Activated CD4-positive, alpha-beta T cell treated with anti-CD3 and anti-CD28 coated beads, Interleukin-2, amount 10 ng/mL, durations not matched to agents 7 days and 5 days (primary cell): ENCODE data around the gene TOPBP1. TPM values are rescaled to one million over a fixed set of nuclear protein-coding genes. Genes with fewer than 3 reads are reported as not detected.
"Not testable (repeated sequence)": the region's sequence is repeated elsewhere in the genome, so short reads cannot be mapped to it uniquely, and the experiment has no call there.

Experiments used
- CTCF ChIA-PET: fragments of 350-600 bp; sonication (Branson Sonifier 250); formaldehyde crosslinking; loops from one replicate; lab custom pipeline; 2021; ENCODE audit warnings: antibody characterized with exemption; lab: Charles Lee
- POLR2A ChIA-PET: fragments of 350-600 bp; sonication (Branson Sonifier 250); formaldehyde crosslinking; loops from one replicate; lab custom pipeline; 2021; ENCODE audit warnings: antibody characterized with exemption; lab: Charles Lee
- DNase-seq: peaks from one replicate; pipeline ENCODE4 v3.0.0-alpha.2; 2020
- H3K27ac Mint-ChIP-seq: one replicate; pipeline ENCODE4 v1.8.0; 2021; ENCODE audit warnings: mild to moderate bottlenecking, moderate library complexity, mixed read lengths
- H3K27me3 Mint-ChIP-seq: one replicate; pipeline ENCODE4 v1.8.0; 2021; ENCODE audit warnings: mixed read lengths
- H3K36me3 Mint-ChIP-seq: one replicate; pipeline ENCODE4 v1.8.0; 2021; ENCODE audit warnings: low read depth, mixed read lengths
- H3K4me1 Mint-ChIP-seq: one replicate; pipeline ENCODE4 v1.8.0; 2021; ENCODE audit warnings: mixed read lengths
- H3K4me3 Mint-ChIP-seq: one replicate; pipeline ENCODE4 v1.8.0; 2021; ENCODE audit warnings: mild to moderate bottlenecking, moderate library complexity, mixed read lengths
- H3K9me3 Mint-ChIP-seq: one replicate; pipeline ENCODE4 v1.8.0; 2021; ENCODE audit warnings: mixed read lengths
- total RNA-seq, 2 experiments: library from RNA; stranded (reverse); gene quantifications; one replicate each; pipeline ENCODE4 v1.2.3, GENCODE V29; 2021

Gene TOPBP1
- total RNA-seq, 2 experiments from 2014 or later: 82.1 to 95.1 TPM

GRCh38 chr3:133693821-133694220, 32.1 kb upstream of the TOPBP1 start:
- Mint-ChIP-seq H3K27me3 (no peaks in the 10 kb centered on the region), H3K4me3 (no peak overlapping the region), H3K4me1 (no peaks in the 10 kb centered on the region), H3K9me3 (no peaks in the 10 kb centered on the region), H3K27ac (no peak overlapping the region), H3K36me3 (no peaks in the 10 kb centered on the region)
- DNase-seq: no peak
- ChIA-PET CTCF (no interaction called here), POLR2A (no interaction called here)

GRCh38 chr3:133692759-133693158, 31.0 kb upstream of the TOPBP1 start:
- H3K27me3 Mint-ChIP-seq: no peaks in the 10 kb centered on the region
- no peaks in the 10 kb centered on the region for H3K9me3 Mint-ChIP-seq
- no peak overlapping the region for H3K4me3 Mint-ChIP-seq
- ChIA-PET CTCF (no interaction called here), POLR2A (no interaction called here)
- no peak overlapping the region for H3K27ac Mint-ChIP-seq
- DNase-seq: no peak
- H3K36me3 Mint-ChIP-seq: no peaks in the 10 kb centered on the region
- H3K4me1 Mint-ChIP-seq: no peaks in the 10 kb centered on the region

GRCh38 chr3:133691273-133692107, 29.7 kb upstream of the TOPBP1 start:
- POLR2A ChIA-PET: no interaction called here
- CTCF ChIA-PET: no interaction called here
- Mint-ChIP-seq H3K4me1 (no peaks in the 10 kb centered on the region), H3K4me3 (no peak overlapping the region), H3K36me3 (no peaks in the 10 kb centered on the region), H3K9me3 (no peaks in the 10 kb centered on the region), H3K27ac (no peak overlapping the region), H3K27me3 (peaks cover 6% of the 10 kb centered on the region)
- DNase-seq: no peak

- POLR2A ChIA-PET, H3K4me1 Mint-ChIP-seq, H3K9me3 Mint-ChIP-seq, CTCF ChIA-PET, DNase-seq, H3K27ac Mint-ChIP-seq, H3K4me3 Mint-ChIP-seq, H3K36me3 Mint-ChIP-seq: not testable (repeated sequence)
- H3K27me3 Mint-ChIP-seq: peaks cover 53% of the 10 kb centered on the region
These were observed 16.3 kb upstream of the TOPBP1 start for GRCh38 chr3:133677993-133678392.

GRCh38 chr3:133676336-133677118, 14.8 kb upstream of the TOPBP1 start:
- no peak overlapping the region for H3K27ac Mint-ChIP-seq
- no peak for DNase-seq
- peaks cover 2% of the 10 kb centered on the region for H3K4me1 Mint-ChIP-seq
- no peaks in the 10 kb centered on the region for H3K9me3 Mint-ChIP-seq
- peaks cover 64% of the 10 kb centered on the region for H3K27me3 Mint-ChIP-seq
- no peak overlapping the region for H3K4me3 Mint-ChIP-seq
- no peaks in the 10 kb centered on the region for H3K36me3 Mint-ChIP-seq
- ChIA-PET POLR2A (no interaction called here), CTCF (no interaction called here)

- POLR2A ChIA-PET: no interaction called here
- CTCF ChIA-PET: interaction anchor here (0.6 kb wide), 1 partner anchor 1143 kb away, joined by 3 read pairs; no protein-coding TSS in a partner anchor
- H3K27me3 Mint-ChIP-seq: peaks cover 65% of the 10 kb centered on the region
These were observed 14.0 kb upstream of the TOPBP1 start for GRCh38 chr3:133675631-133676335.

GRCh38 chr3:133674290-133674919, 12.7 kb upstream of the TOPBP1 start:
- Mint-ChIP-seq H3K9me3 (no peaks in the 10 kb centered on the region), H3K4me3 (no peak overlapping the region), H3K27me3 (peaks cover 68% of the 10 kb centered on the region), H3K36me3 (no peaks in the 10 kb centered on the region), H3K27ac (no peak overlapping the region), H3K4me1 (peaks cover 2% of the 10 kb centered on the region)
- ChIA-PET CTCF (no interaction called here), POLR2A (no interaction called here)
- no peak for DNase-seq

More at GRCh38 chr3:133675631-133676335, 14.0 kb upstream of the TOPBP1 start:
- no peak for DNase-seq
- H3K4me3 Mint-ChIP-seq: no peak overlapping the region
- H3K36me3 Mint-ChIP-seq: no peaks in the 10 kb centered on the region
- no peaks in the 10 kb centered on the region for H3K9me3 Mint-ChIP-seq
- H3K27ac Mint-ChIP-seq: no peak overlapping the region
- H3K4me1 Mint-ChIP-seq: peaks cover 2% of the 10 kb centered on the region

- H3K4me1 Mint-ChIP-seq: peaks cover 2% of the 10 kb centered on the region
- CTCF ChIA-PET: no interaction called here
- H3K4me3 Mint-ChIP-seq: no peak overlapping the region
- H3K36me3 Mint-ChIP-seq: no peaks in the 10 kb centered on the region
- no peak for DNase-seq
- H3K27me3 Mint-ChIP-seq: peaks cover 68% of the 10 kb centered on the region
- POLR2A ChIA-PET: no interaction called here
- H3K9me3 Mint-ChIP-seq: no peaks in the 10 kb centered on the region
- H3K27ac Mint-ChIP-seq: no peak overlapping the region
These were observed 12.0 kb upstream of the TOPBP1 start for GRCh38 chr3:133673746-133674145.

GRCh38 chr3:133672461-133672860, 10.7 kb upstream of the TOPBP1 start:
- Mint-ChIP-seq H3K36me3 (no peaks in the 10 kb centered on the region), H3K27ac (no peak overlapping the region), H3K27me3 (peaks cover 60% of the 10 kb centered on the region), H3K4me3 (no peak overlapping the region), H3K9me3 (no peaks in the 10 kb centered on the region), H3K4me1 (peaks cover 2% of the 10 kb centered on the region)
- CTCF ChIA-PET: no interaction called here
- DNase-seq: no peak
- POLR2A ChIA-PET: no interaction called here

GRCh38 chr3:133670525-133670995, 8.8 kb upstream of the TOPBP1 start:
- H3K4me3 Mint-ChIP-seq: no peak overlapping the region
- H3K27ac Mint-ChIP-seq: no peak overlapping the region
- ChIA-PET POLR2A (no interaction called here), CTCF (no interaction called here)
- no peak for DNase-seq
- H3K27me3 Mint-ChIP-seq: peaks cover 42% of the 10 kb centered on the region
- H3K4me1 Mint-ChIP-seq: peaks cover 2% of the 10 kb centered on the region
- no peaks in the 10 kb centered on the region for H3K9me3 Mint-ChIP-seq
- no peaks in the 10 kb centered on the region for H3K36me3 Mint-ChIP-seq

- Mint-ChIP-seq H3K4me3 (no peak overlapping the region), H3K27me3 (peaks cover 38% of the 10 kb centered on the region), H3K36me3 (no peaks in the 10 kb centered on the region), H3K9me3 (no peaks in the 10 kb centered on the region), H3K4me1 (peaks cover 2% of the 10 kb centered on the region), H3K27ac (no peak overlapping the region)
- CTCF ChIA-PET: no interaction called here
- no peak for DNase-seq
- POLR2A ChIA-PET: no interaction called here
These were observed 8.3 kb upstream of the TOPBP1 start for GRCh38 chr3:133669949-133670524.

- Mint-ChIP-seq H3K4me1 (peaks cover 17% of the 10 kb centered on the region), H3K27me3 (peaks cover 9% of the 10 kb centered on the region), H3K9me3 (no peaks in the 10 kb centered on the region), H3K4me3 (no peak overlapping the region), H3K27ac (no peak overlapping the region), H3K36me3 (peaks cover 3% of the 10 kb centered on the region)
- CTCF ChIA-PET: interaction anchor here (0.7 kb wide), 1 partner anchor 819 kb away, joined by 3 read pairs; no protein-coding TSS in a partner anchor
- no peak for DNase-seq
- POLR2A ChIA-PET: no interaction called here
These were observed 5.4 kb upstream of the TOPBP1 start for GRCh38 chr3:133667118-133667517.
